Fibroblast of skin of left biceps (primary cell): ENCODE data around the gene BCAT1.
"Not testable (repeated sequence)": the region's sequence is repeated elsewhere in the genome, so short reads cannot be mapped to it uniquely, and the experiment has no call there.

Experiments
- DNase-seq, 2 experiments: peaks; one replicate each; pipeline ENCODE4 v3.0.0-alpha.2; 2013; ENCODE audit warnings: low read depth in 2 of 2

The BCAT1 gene

GRCh38 chr12:24960222-24960855 is 11.4 kb upstream of the BCAT1 start:
- DNase-seq: no peak

GRCh38 chr12:24956351-24956750 is 7.5 kb upstream of the BCAT1 start:
- DNase-seq: not testable (repeated sequence)

GRCh38 chr12:24955853-24956252 is 7.0 kb upstream of the BCAT1 start:
- no peak for DNase-seq

GRCh38 chr12:24955389-24955788 is 6.5 kb upstream of the BCAT1 start:
- no peak for DNase-seq

- no peak for DNase-seq
Measured at GRCh38 chr12:24954261-24954660, 5.4 kb upstream of the BCAT1 start.

- no peak for DNase-seq
Measured at GRCh38 chr12:24952389-24952788, 3.5 kb upstream of the BCAT1 start.

GRCh38 chr12:24950231-24950834 is 1.4 kb upstream of the BCAT1 start:
- DNase-seq: no peak

GRCh38 chr12:24948420-24948756 is 513 bp downstream of the BCAT1 start:
- no peak for DNase-seq

- DNase-seq: no peak
Measured at GRCh38 chr12:24947541-24948419, 1.1 kb downstream of the BCAT1 start.

GRCh38 chr12:24945845-24946244 is 3.1 kb downstream of the BCAT1 start:
- DNase-seq: no peak

- DNase-seq: no peak
Measured at GRCh38 chr12:24945039-24945438, 3.9 kb downstream of the BCAT1 start.

GRCh38 chr12:24944601-24944975 is 4.3 kb downstream of the BCAT1 start:
- DNase-seq: no peak

- DNase-seq: no peak
Measured at GRCh38 chr12:24943947-24944600, 4.8 kb downstream of the BCAT1 start.

GRCh38 chr12:24940157-24940556 is 8.7 kb downstream of the BCAT1 start:
- no peak for DNase-seq

- DNase-seq: not testable (repeated sequence)
Measured at GRCh38 chr12:24939551-24939950, 9.3 kb downstream of the BCAT1 start.

- no peak for DNase-seq
Measured at GRCh38 chr12:24938341-24938740, 10.6 kb downstream of the BCAT1 start.

- no peak for DNase-seq
Measured at GRCh38 chr12:24937553-24938244, 11.2 kb downstream of the BCAT1 start.

GRCh38 chr12:24933694-24934407 is 15.1 kb downstream of the BCAT1 start:
- DNase-seq: no peak

GRCh38 chr12:24931666-24932405 is 17.1 kb downstream of the BCAT1 start:
- DNase-seq: no peak

GRCh38 chr12:24929953-24930352 is 18.9 kb downstream of the BCAT1 start:
- no peak for DNase-seq
